GM10248 (cell line): ENCODE data around the gene HOXC6.

Experiments
- CTCF ChIA-PET: fragments of 300-600 bp; sonication (Branson Sonifier 250); formaldehyde crosslinking; extraction: SDS; loops from one replicate; lab custom pipeline; 2021; ENCODE audit warnings: antibody characterized with exemption; lab: Yijun Ruan, JAX
- POLR2A ChIA-PET: fragments of 350-650 bp; sonication (Branson Sonifier 250); formaldehyde crosslinking; extraction: SDS; loops from one replicate; lab custom pipeline; 2020; ENCODE audit warnings: antibody characterized with exemption; lab: Yijun Ruan, JAX
- DNase-seq: peaks from one replicate; pipeline ENCODE4 v3.0.0; 2012; ENCODE audit errors: extremely low spot score
- CTCF ChIP-seq: IDR thresholded peaks from 2 replicates; pipeline ENCODE4 v1.5.1; 2012; ENCODE audit warnings: mild to moderate bottlenecking, low read depth; ENCODE audit errors: extremely low read depth, missing control alignments, control extremely low read depth

The HOXC6 gene

GRCh38 chr12:53985994-53986685, 42.1 kb upstream of the HOXC6 start:
- no peak for TF ChIP-seq CTCF
- DNase-seq: peak; percentile 47
- POLR2A ChIA-PET: no interaction called here
- CTCF ChIA-PET: interaction anchor here (1.1 to 5.6 kb wide), 12 partner anchors 10 to 235 kb away, joined by 3 to 74 read pairs (median 10); partner anchors contain the start of gene HOXC8

GRCh38 chr12:53986686-53987483, 41.4 kb upstream of the HOXC6 start:
- POLR2A ChIA-PET: no interaction called here

GRCh38 chr12:53987787-53988230, 40.4 kb upstream of the HOXC6 start:
- no peak for DNase-seq
- ChIA-PET CTCF (interaction anchor here (0.6 to 5.6 kb wide), 18 partner anchors 10 to 241 kb away, joined by 3 to 74 read pairs (median 4); partner anchors contain the start of genes HOTAIR and HOXC8), POLR2A (no interaction called here)
- no peak for TF ChIP-seq CTCF

More at GRCh38 chr12:53986686-53987483, 41.4 kb upstream of the HOXC6 start:
- TF ChIP-seq CTCF: no peak
- CTCF ChIA-PET: interaction anchor here (0.9 to 5.6 kb wide), 15 partner anchors 9 to 240 kb away, joined by 3 to 74 read pairs (median 4); partner anchors contain the start of genes HOTAIR and HOXC8
- DNase-seq: no peak

GRCh38 chr12:53988541-53989226, 39.6 kb upstream of the HOXC6 start:
- ChIA-PET CTCF (interaction anchor here (0.7 to 5.6 kb wide), 13 partner anchors 10 to 411 kb away, joined by 3 to 74 read pairs (median 4); partner anchors contain the start of genes HOTAIR and HOXC8), POLR2A (no interaction called here)
- no peak for TF ChIP-seq CTCF
- DNase-seq: no peak

- TF ChIP-seq CTCF: peak; percentile 58
- DNase-seq: peak; percentile 68
- CTCF ChIA-PET: interaction anchor here (0.7 to 5.6 kb wide), 10 partner anchors 17 to 410 kb away, joined by 3 to 74 read pairs (median 17); partner anchors contain the start of genes HOXC5 and HOXC8
- POLR2A ChIA-PET: no interaction called here
Observed at GRCh38 chr12:53989227-53990113, 38.8 kb upstream of the HOXC6 start.
